Measurements from ENCODE around the gene DTX4. TPM values are rescaled to one million over a fixed set of nuclear protein-coding genes. Genes with fewer than 3 reads are reported as not detected.

DTX4 gene
- total and polyA plus RNA-seq, 2 of the 4 experiments (the other 2 are of a cell fraction), result 2.7 to 3.0 TPM

DNA sequence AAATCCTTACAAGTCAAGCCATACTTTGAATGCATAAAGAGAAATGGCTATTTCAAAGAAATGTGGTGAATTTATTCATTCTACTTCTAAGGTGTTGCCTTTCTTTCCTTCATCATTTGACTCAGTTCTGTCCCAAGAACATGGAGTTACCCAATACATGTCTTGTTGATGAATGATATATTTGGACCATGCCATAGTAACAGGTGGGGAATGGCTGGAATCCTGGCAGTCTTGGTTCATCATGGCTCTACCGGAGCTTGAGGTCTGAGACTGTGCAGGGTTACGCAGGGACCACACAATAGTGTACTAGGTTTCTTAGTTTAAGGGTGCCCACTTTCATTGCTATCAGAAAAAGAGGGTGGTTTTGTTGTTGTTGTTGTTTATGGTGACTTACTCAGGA lies 81.1 kb downstream of the DTX4 start:
- no peak overlapping the region for H2AFZ ChIP-seq (replicated peaks; ENCODE audit: low read length, poor library complexity)
- no peak overlapping the region for H3K4me3 ChIP-seq (ENCODE audit: insufficient read depth, low read depth, low read length)
- H4K20me1 ChIP-seq (ENCODE audit: insufficient read depth, low read length), result no peaks in the 10 kb centered on the region
- H3K9me3 ChIP-seq (ENCODE audit: control insufficient read depth, insufficient read depth, low read length), result no peaks in the 10 kb centered on the region
- no peak overlapping the region for H3K9ac ChIP-seq (ENCODE audit: low read depth, low read length)
- no peak overlapping the region for H2AK5ac ChIP-seq (ENCODE audit: low read depth, low read length)
- no peak overlapping the region for H2BK5ac ChIP-seq (ENCODE audit: low read depth, low read length, poor library complexity, severe bottlenecking)
- no peak overlapping the region for H3K27ac ChIP-seq (ENCODE audit: insufficient read depth, low read length)
- H3K9me1 ChIP-seq (ENCODE audit: insufficient read depth, low read length), result no peaks in the 10 kb centered on the region
- no peaks in the 10 kb centered on the region for H3K4me1 ChIP-seq (ENCODE audit: control insufficient read depth, insufficient read depth, low read length)
- no peak overlapping the region for H4K5ac ChIP-seq (ENCODE audit: low read depth, low read length)
- whole genome bisulfite sequencing, 2 experiments (ENCODE audit: extremely low coverage in 2 of 2, insufficient read length in 1 of 2), result no CpG with 5 or more reads among the region's 2 CpGs
- no peaks in the 10 kb centered on the region for H3K36me3 ChIP-seq (ENCODE audit: control insufficient read depth, insufficient read depth, low read length)
- H2BK20ac ChIP-seq (ENCODE audit: low read depth, low read length), result no peak overlapping the region
- no peak for DNase-seq
- in situ Hi-C loops (cut with MboI; ENCODE audit: low sequenced_read_pairs) (no loop called here), dilution Hi-C loops (cut with HindIII; ENCODE audit: low sequenced_read_pairs, unreplicated experiment) (no loop called here), intact Hi-C loops (cut with micrococcal nuclease) (no loop called here)
- no peak overlapping the region for H3K18ac ChIP-seq (ENCODE audit: low read depth, low read length)
- H3K27me3 ChIP-seq (ENCODE audit: control insufficient read depth, insufficient read depth, low read length), result peaks cover 3% of the 10 kb centered on the region
- no peak overlapping the region for H3K56ac ChIP-seq (ENCODE audit: extremely low read depth, insufficient read depth, low read length)
- H2AK9ac ChIP-seq (replicated peaks; ENCODE audit: low read depth, low read length, poor library complexity), result no peak overlapping the region
- no peak overlapping the region for H2BK15ac ChIP-seq (ENCODE audit: low read depth, low read length)
- H4K91ac ChIP-seq (ENCODE audit: insufficient read depth, low read depth, low read length), result no peak overlapping the region
- H4K8ac ChIP-seq (ENCODE audit: low read depth in 2 of 2, low read length in 2 of 2), result no peak overlapping the region
- no peak overlapping the region for H3K23ac ChIP-seq (ENCODE audit: low read depth, low read length)
- H3K4me2 ChIP-seq (ENCODE audit: low read depth, low read length), result no peak overlapping the region
- H3K14ac ChIP-seq (replicated peaks; ENCODE audit: low read depth, low read length), result no peak overlapping the region
- H2BK120ac ChIP-seq (ENCODE audit: low read depth, low read length), result no peak overlapping the region
- BruUV-seq (replicated peaks), result no TSS peak
- ATAC-seq (ENCODE audit: low read depth), result no peak
- TF ChIP-seq MXI1 (IDR thresholded peaks at IDR 0.05; ENCODE audit: borderline replicate concordance, low read depth, low read length), result no peak
- TF ChIP-seq FOS (IDR thresholded peaks at IDR 0.05; ENCODE audit: low read depth, low read length), result no peak
- no peak for TF ChIP-seq MAFK (IDR thresholded peaks at IDR 0.05; ENCODE audit: low read depth, low read length)
- TF ChIP-seq, protein P1, sequence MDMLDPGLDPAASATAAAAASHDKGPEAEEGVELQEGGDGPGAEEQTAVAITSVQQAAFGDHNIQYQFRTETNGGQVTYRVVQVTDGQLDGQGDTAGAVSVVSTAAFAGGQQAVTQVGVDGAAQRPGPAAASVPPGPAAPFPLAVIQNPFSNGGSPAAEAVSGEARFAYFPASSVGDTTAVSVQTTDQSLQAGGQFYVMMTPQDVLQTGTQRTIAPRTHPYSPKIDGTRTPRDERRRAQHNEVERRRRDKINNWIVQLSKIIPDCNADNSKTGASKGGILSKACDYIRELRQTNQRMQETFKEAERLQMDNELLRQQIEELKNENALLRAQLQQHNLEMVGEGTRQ (IDR thresholded peaks at IDR 0.05; ENCODE audit: low read depth, low read length), result no peak
- TF ChIP-seq CHD1 (IDR thresholded peaks at IDR 0.05; ENCODE audit: low read depth, low read length), result no peak
- no peak for TF ChIP-seq NFE2L2 (IDR thresholded peaks at IDR 0.05; ENCODE audit: low read depth, low read length)
- TF ChIP-seq, protein P2, sequence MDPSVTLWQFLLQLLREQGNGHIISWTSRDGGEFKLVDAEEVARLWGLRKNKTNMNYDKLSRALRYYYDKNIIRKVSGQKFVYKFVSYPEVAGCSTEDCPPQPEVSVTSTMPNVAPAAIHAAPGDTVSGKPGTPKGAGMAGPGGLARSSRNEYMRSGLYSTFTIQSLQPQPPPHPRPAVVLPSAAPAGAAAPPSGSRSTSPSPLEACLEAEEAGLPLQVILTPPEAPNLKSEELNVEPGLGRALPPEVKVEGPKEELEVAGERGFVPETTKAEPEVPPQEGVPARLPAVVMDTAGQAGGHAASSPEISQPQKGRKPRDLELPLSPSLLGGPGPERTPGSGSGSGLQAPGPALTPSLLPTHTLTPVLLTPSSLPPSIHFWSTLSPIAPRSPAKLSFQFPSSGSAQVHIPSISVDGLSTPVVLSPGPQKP (IDR thresholded peaks at IDR 0.05; ENCODE audit: borderline replicate concordance, low read depth, low read length), result no peak
- no peak for TF ChIP-seq BHLHE40 (IDR thresholded peaks at IDR 0.05; ENCODE audit: low read depth, low read length)
- TF ChIP-seq MAZ (IDR thresholded peaks at IDR 0.05; ENCODE audit: borderline replicate concordance, low read depth, low read length), result no peak
- TF ChIP-seq CEBPB (IDR thresholded peaks at IDR 0.05; ENCODE audit: low read depth, low read length), result no peak
- no peak for TF ChIP-seq RFX5 (IDR thresholded peaks at IDR 0.05; ENCODE audit: low read depth, low read length)
- no peak for TF ChIP-seq POLR2A (IDR thresholded peaks at IDR 0.05; ENCODE audit: low read depth, low read length)
- TF ChIP-seq SMC3 (IDR thresholded peaks at IDR 0.05; ENCODE audit: low read depth, low read length), result no peak
- TF ChIP-seq RCOR1 (IDR thresholded peaks at IDR 0.05; ENCODE audit: insufficient replicate concordance, low read length), result no peak
- TF ChIP-seq, protein P3, sequence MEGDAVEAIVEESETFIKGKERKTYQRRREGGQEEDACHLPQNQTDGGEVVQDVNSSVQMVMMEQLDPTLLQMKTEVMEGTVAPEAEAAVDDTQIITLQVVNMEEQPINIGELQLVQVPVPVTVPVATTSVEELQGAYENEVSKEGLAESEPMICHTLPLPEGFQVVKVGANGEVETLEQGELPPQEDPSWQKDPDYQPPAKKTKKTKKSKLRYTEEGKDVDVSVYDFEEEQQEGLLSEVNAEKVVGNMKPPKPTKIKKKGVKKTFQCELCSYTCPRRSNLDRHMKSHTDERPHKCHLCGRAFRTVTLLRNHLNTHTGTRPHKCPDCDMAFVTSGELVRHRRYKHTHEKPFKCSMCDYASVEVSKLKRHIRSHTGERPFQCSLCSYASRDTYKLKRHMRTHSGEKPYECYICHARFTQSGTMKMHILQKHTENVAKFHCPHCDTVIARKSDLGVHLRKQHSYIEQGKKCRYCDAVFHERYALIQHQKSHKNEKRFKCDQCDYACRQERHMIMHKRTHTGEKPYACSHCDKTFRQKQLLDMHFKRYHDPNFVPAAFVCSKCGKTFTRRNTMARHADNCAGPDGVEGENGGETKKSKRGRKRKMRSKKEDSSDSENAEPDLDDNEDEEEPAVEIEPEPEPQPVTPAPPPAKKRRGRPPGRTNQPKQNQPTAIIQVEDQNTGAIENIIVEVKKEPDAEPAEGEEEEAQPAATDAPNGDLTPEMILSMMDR (conservative IDR thresholded peaks at IDR 0.05; ENCODE audit: low read depth, low read length), result no peak
- TF ChIP-seq RAD21 (IDR thresholded peaks at IDR 0.05; ENCODE audit: low read length), result no peak
- ChIA-PET POLR2A (ENCODE audit: unreplicated experiment) (no interaction called here), CTCF (no interaction called here)
- H3K4ac ChIP-seq (ENCODE audit: low read depth, low read length), result no peak overlapping the region
- no peaks in the 10 kb centered on the region for H3K79me1 ChIP-seq (ENCODE audit: low read depth in 1 of 2, low read length in 2 of 2)
